ENCODE results near the gene NEURL3.
A peak's percentile ranks its signal among the peaks of the same experiment; 100 is the strongest.
"Not testable (repeated sequence)": the region's sequence is repeated elsewhere in the genome, so short reads cannot be mapped to it uniquely, and the experiment has no call there.

Gene NEURL3

DNA sequence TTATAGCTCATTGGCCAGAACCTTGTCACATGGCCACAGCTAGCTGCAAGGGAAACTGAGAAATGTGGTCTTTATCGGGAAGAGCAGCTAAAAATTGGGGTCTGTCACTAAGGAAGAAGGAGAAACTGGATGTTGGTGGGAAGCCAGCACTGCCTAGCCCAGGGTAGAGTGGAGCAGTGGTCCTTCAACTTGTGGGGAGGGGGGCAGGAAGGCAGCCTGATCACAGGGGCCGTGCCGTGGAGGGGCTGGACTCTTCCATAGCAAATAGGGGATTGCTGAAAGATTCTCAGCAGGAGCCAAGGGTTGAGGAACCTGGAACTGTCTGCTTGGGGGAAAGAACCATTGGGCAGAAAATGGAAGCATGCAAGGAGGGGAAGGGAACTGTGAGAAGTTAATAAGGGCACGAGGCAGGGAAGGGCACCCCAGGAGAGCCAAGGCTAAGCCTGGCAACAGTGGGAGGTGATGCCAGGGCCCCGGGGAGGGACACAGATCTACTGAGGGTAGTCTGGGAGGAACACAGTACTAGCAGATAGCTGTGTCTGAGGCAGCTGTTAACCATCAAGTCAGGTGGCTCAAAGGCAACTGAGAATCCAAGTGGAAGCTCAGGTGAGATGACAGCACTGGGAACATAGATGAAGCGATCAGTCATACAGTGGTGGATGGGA, 5.9 kb upstream of the NEURL3 start:
- FAIRE-seq (no peak), DNase-seq (ENCODE audit: extremely low spot score, insufficient read length, low read depth) (no peak)

- DNase-seq (ENCODE audit: extremely low spot score, insufficient read length, low read depth) (no peak), FAIRE-seq (no peak)
Observed at GRCh38 chr2:96509847-96510230, 4.7 kb upstream of the NEURL3 start.

- peak; percentile 75 for FAIRE-seq
- DNase-seq (ENCODE audit: extremely low spot score, insufficient read length, low read depth), result no peak
Observed at GRCh38 chr2:96509114-96509846, 4.1 kb upstream of the NEURL3 start.

- DNase-seq (ENCODE audit: extremely low spot score, insufficient read length, low read depth) (no peak), FAIRE-seq (no peak)
Observed at GRCh38 chr2:96508521-96509113, 3.5 kb upstream of the NEURL3 start.

DNA sequence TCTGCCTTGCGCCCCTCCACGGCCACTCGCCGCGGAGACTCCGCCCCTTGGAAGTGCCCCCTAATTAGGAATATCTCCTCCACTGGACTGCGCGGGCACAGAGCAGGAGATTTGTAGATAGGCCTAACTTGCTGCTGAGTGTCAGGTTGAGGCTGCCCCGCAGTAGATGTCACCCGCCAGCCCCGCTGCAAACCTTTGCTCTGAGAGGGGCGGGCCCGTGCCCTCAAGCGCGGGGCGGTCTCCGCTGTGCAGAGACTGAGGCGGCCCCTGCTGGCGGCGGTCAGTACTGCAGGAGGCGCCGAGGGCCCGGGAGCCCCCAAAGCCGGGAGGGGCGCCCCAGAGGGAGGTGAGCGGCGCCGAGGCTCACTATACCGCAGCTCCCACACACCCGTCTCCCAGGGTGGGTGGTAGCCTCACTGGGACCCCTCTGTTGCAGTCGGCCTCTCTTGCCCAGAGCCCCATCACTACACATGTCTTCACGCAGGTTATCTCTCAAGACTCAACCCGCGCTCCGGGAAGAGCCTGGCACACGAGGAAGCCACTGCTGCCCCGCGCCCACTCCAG, 2.9 kb upstream of the NEURL3 start:
- FAIRE-seq (peak; percentile 53), DNase-seq (ENCODE audit: extremely low spot score, insufficient read length, low read depth) (peak; percentile 75)

DNA sequence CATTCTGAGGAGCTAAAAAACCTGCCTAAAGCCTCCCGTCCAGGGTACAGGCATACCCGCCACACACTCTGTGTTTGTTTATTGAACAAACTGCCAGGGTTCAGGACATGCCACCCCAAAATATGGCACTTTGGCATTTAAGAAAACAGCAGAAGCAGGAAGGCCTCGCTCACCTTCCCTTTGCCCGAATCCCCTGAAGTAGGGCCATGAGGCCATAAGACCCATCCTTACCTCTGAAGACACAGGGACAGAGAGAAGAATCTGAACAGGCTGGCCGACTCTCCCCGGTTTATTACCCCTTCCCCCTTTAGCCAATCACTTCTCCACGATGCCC, 1.7 kb upstream of the NEURL3 start:
- DNase-seq (ENCODE audit: extremely low spot score, insufficient read length, low read depth), result no peak
- no peak for FAIRE-seq

- FAIRE-seq (no peak), DNase-seq (ENCODE audit: extremely low spot score, insufficient read length, low read depth) (no peak)
Observed at GRCh38 chr2:96506016-96506906, 1.1 kb upstream of the NEURL3 start.

GRCh38 chr2:96503637-96504243, 1.4 kb downstream of the NEURL3 start:
- DNase-seq (ENCODE audit: extremely low spot score, insufficient read length, low read depth) (no peak), FAIRE-seq (no peak)

GRCh38 chr2:96502891-96503636, 2.1 kb downstream of the NEURL3 start:
- DNase-seq (ENCODE audit: extremely low spot score, insufficient read length, low read depth) (no peak), FAIRE-seq (peak; percentile 51)

GRCh38 chr2:96501886-96502810, 3.0 kb downstream of the NEURL3 start:
- FAIRE-seq (no peak), DNase-seq (ENCODE audit: extremely low spot score, insufficient read length, low read depth) (no peak)

- FAIRE-seq, result peak; percentile 94
Observed at GRCh38 chr2:96501471-96501874, 3.7 kb downstream of the NEURL3 start.

DNA sequence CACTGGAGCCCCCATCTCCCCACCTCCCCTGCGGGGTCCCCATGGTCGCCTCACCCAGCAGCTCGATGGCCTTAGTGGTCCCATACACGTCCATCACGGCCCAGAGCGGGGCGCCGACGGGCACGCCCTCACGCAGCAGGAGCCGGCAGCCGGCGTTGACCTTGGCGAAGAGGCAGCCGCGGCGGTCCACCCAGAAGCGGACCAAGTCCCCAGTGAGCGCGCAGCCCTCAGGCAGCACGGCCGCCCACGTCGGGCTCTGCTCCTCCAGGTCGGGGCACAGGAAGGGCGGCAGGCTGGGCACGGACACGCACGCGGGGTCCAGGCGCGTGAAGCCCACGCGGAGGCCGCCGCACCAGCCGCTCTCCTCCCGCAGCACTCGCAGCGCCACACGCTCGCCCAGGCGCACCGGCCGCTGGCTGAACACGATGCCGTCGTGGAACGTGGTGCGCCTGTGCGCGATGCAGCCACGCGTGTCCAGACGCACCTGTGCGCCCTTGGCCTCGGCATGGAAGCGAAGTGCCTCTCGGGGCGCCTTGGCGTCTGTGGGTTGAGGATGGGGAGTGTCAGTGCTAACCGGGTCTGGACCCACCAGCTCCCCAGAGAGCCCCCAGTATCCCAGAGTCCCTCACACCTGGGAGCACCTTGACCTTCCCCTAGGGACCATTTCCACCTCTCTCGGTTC, 4.6 kb downstream of the NEURL3 start:
- no peak for DNase-seq (ENCODE audit: extremely low spot score, insufficient read length, low read depth)
- no peak for FAIRE-seq

More at GRCh38 chr2:96501471-96501874, 3.7 kb downstream of the NEURL3 start:
- no peak for DNase-seq (ENCODE audit: extremely low spot score, insufficient read length, low read depth)

DNA sequence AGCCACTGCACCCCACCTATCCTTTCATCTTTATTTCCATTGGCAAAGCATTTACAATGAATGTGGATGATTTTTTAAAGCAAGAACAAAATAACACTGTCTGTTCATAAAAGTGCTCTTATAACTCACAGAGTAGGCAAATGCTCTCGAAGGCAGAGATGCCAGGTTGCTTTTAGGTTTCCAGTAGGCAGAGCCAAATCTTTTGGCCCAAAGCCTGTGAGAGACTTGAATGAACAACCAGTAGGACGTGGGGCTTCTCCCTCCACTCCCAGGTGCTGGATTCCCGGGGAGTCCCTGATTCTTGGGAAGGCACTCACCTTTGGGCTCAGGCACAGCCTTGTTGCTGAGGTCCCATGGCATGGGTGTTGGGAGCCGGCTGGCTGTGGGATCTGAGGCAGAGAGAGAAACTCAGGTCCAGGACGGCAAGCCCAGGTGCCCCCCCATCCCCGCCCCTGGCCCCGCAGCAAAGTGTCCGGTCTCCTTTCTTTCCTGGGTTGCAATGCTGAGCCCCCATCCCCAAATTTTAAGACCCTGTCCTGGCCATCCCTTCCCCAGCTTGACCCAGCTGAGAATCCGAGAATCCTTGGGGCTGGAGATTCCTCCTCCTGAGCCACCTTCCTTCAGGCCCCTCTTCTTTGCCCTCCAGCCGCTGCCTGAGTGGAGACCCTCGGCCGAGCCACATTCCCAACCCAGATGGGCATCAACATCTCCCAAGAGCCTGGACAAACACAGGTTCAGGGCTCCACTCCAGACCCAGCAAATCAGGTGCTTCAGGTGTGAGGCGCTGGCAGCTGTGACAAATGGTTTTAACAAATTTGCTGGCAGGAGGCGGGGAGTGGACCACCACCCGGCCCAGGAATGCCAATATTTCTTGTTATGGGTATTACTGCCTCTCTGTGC, 5.8 kb downstream of the NEURL3 start:
- FAIRE-seq, result no peak
- no peak for DNase-seq (ENCODE audit: extremely low spot score, insufficient read length, low read depth)

DNA sequence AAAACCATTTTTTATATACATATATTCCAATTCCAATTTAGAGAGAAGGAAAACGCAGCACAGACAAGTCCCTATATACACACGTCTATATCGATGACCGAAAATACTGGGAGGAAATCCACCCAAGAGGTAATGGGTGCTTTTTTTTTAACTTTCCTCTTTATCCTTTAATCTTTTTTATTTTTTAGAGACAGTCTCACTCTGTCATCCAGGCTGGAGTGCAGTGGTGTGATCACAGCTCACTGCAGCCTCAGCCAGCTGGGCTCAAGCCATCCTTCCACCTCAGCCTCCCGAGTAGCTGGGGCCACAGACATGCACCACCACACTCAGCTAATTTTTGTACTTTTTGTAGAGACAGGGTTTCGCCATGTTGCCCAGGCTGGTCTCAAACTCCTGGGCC, 6.5 kb downstream of the NEURL3 start:
- not testable (repeated sequence) for DNase-seq (ENCODE audit: extremely low spot score, insufficient read length, low read depth); FAIRE-seq

DNA sequence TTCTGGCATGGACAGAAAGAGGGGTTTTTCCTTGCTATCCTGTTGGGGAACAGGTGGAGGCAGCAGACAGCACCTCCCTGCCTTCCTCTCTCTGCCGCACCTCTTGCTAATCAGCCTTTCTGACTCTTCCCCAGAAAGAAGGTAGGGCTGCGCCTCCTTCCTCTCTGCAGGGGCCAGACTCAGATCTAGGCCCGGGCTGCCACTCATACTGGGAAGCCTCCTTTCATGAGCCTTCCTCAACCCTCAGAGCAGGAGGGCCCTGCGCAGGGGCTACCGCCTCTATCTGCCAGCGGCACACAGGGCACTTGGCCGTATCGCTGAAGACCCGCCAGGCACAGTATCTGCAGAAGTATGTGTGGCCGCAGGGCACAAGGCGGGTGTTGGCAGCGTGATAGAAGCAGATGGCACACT, 7.1 kb downstream of the NEURL3 start:
- DNase-seq (ENCODE audit: extremely low spot score, insufficient read length, low read depth) (no peak), FAIRE-seq (no peak)

DNA sequence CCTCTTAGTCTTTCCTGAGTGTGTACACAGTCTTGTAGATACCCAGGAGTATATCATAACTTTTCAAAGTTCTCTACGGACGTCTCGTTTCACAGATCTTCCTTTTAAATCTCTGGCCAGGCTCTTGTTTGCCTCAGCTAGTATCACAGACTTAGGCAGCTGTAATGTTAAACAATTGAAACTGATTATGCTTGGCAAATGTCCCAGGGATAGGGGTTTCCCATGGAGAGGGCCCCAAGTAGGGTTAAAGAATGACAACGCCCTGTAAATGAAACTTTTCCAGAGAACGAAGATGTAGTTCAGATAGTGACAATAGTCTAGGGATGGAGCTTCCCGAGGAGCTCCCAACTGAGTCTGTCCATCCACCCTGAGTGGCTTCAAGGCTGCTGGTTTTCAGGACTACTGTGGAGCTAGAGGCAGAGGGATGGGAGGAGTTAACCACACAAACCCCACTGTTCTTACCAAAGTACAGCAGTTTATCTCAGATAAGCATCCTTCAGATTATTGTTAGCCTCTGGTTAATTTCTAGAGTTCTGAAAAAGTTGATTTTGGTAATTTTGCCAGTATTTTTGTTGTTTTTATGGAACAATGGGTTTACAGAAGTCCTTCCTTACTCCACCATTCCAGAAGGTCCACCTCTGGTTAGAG, 9.1 kb downstream of the NEURL3 start:
- DNase-seq (ENCODE audit: extremely low spot score, insufficient read length, low read depth), result no peak
- peak; percentile 47 for FAIRE-seq

All from GM18507 (cell line).